ENCODE measurements around the gene PROK1. TPM values are rescaled to one million over a fixed set of nuclear protein-coding genes. Genes with fewer than 3 reads are reported as not detected.

PROK1 gene
- polyA plus RNA-seq, 1 donor: 0.13 TPM

GRCh38 chr1:110464340-110464739 is 13.4 kb downstream of the PROK1 start:
- Histone ChIP-seq H3K4me3 (ENCODE audit: low read length) (no peak overlapping the region), H3K36me3 (ENCODE audit: control insufficient read depth, insufficient read depth, low read length) (no peaks in the 10 kb centered on the region), H3K27me3 (ENCODE audit: control insufficient read depth, insufficient read depth, low read length) (no peaks in the 10 kb centered on the region), H3K27ac (ENCODE audit: low read length) (no peak overlapping the region), H3K4me1 (ENCODE audit: control insufficient read depth, insufficient read depth, low read length) (peaks cover 9% of the 10 kb centered on the region), H3K9me3 (ENCODE audit: control insufficient read depth, low read depth, low read length) (no peaks in the 10 kb centered on the region)
- no peak for DNase-seq
- WGBS (ENCODE audit: insufficient coverage, low lambda C conversion rate): no CpG with 5 or more reads among the region's 2 CpGs

- peak in 1 of 2 donors; percentile 12 for DNase-seq
- H3K27me3 ChIP-seq (ENCODE audit: control insufficient read depth, insufficient read depth, low read length): no peaks in the 10 kb centered on the region
- no CpG with 5 or more reads among the region's 7 CpGs for WGBS (ENCODE audit: insufficient coverage, low lambda C conversion rate)
- no peak overlapping the region for H3K4me3 ChIP-seq (ENCODE audit: low read length)
- H3K4me1 ChIP-seq (ENCODE audit: control insufficient read depth, insufficient read depth, low read length): peaks cover 9% of the 10 kb centered on the region
- no peaks in the 10 kb centered on the region for H3K36me3 ChIP-seq (ENCODE audit: control insufficient read depth, insufficient read depth, low read length)
- no peaks in the 10 kb centered on the region for H3K9me3 ChIP-seq (ENCODE audit: control insufficient read depth, low read depth, low read length)
- H3K27ac ChIP-seq (ENCODE audit: low read length): no peak overlapping the region
Observed at GRCh38 chr1:110465038-110465813, 14.3 kb downstream of the PROK1 start.

- Histone ChIP-seq H3K27ac (ENCODE audit: low read length) (no peak overlapping the region), H3K4me1 (ENCODE audit: control insufficient read depth, insufficient read depth, low read length) (peaks cover 9% of the 10 kb centered on the region)
- WGBS (ENCODE audit: insufficient coverage, low lambda C conversion rate): 100% methylated on average over 1 of the region's 7 CpGs
Observed at GRCh38 chr1:110465814-110466380, 14.9 kb downstream of the PROK1 start.

GRCh38 chr1:110466646-110467280 is 15.8 kb downstream of the PROK1 start:
- no peak overlapping the region for H3K4me3 ChIP-seq (ENCODE audit: low read length)
- DNase-seq: no peak
- H3K27me3 ChIP-seq (ENCODE audit: control insufficient read depth, insufficient read depth, low read length): no peaks in the 10 kb centered on the region
- H3K4me1 ChIP-seq (ENCODE audit: control insufficient read depth, insufficient read depth, low read length): peaks cover 9% of the 10 kb centered on the region
- H3K36me3 ChIP-seq (ENCODE audit: control insufficient read depth, insufficient read depth, low read length): no peaks in the 10 kb centered on the region
- WGBS (ENCODE audit: insufficient coverage, low lambda C conversion rate): 84% methylated on average over 4 of the region's 8 CpGs
- no peak overlapping the region for H3K27ac ChIP-seq (ENCODE audit: low read length)
- no peaks in the 10 kb centered on the region for H3K9me3 ChIP-seq (ENCODE audit: control insufficient read depth, low read depth, low read length)

More at GRCh38 chr1:110465814-110466380, 14.9 kb downstream of the PROK1 start:
- Histone ChIP-seq H3K9me3 (ENCODE audit: control insufficient read depth, low read depth, low read length) (no peaks in the 10 kb centered on the region), H3K36me3 (ENCODE audit: control insufficient read depth, insufficient read depth, low read length) (no peaks in the 10 kb centered on the region), H3K4me3 (ENCODE audit: low read length) (no peak overlapping the region), H3K27me3 (ENCODE audit: control insufficient read depth, insufficient read depth, low read length) (no peaks in the 10 kb centered on the region)
- DNase-seq: no peak

- DNase-seq: no peak
- Histone ChIP-seq H3K36me3 (ENCODE audit: control insufficient read depth, insufficient read depth, low read length) (no peaks in the 10 kb centered on the region), H3K27ac (ENCODE audit: low read length) (no peak overlapping the region), H3K27me3 (ENCODE audit: control insufficient read depth, insufficient read depth, low read length) (no peaks in the 10 kb centered on the region), H3K9me3 (ENCODE audit: control insufficient read depth, low read depth, low read length) (no peaks in the 10 kb centered on the region), H3K4me1 (ENCODE audit: control insufficient read depth, insufficient read depth, low read length) (no peaks in the 10 kb centered on the region), H3K4me3 (ENCODE audit: low read length) (no peak overlapping the region)
- no CpG with 5 or more reads among the region's 3 CpGs for WGBS (ENCODE audit: insufficient coverage, low lambda C conversion rate)
Observed at GRCh38 chr1:110471131-110471530, 20.2 kb downstream of the PROK1 start.

- Histone ChIP-seq H3K27ac (ENCODE audit: low read length) (no peak overlapping the region), H3K4me3 (ENCODE audit: low read length) (no peak overlapping the region), H3K27me3 (ENCODE audit: control insufficient read depth, insufficient read depth, low read length) (no peaks in the 10 kb centered on the region), H3K4me1 (ENCODE audit: control insufficient read depth, insufficient read depth, low read length) (peaks cover 6% of the 10 kb centered on the region), H3K9me3 (ENCODE audit: control insufficient read depth, low read depth, low read length) (no peaks in the 10 kb centered on the region), H3K36me3 (ENCODE audit: control insufficient read depth, insufficient read depth, low read length) (no peaks in the 10 kb centered on the region)
- no peak for DNase-seq
- no CpG with 5 or more reads among the region's 10 CpGs for WGBS (ENCODE audit: insufficient coverage, low lambda C conversion rate)
Observed at GRCh38 chr1:110472546-110472945, 21.6 kb downstream of the PROK1 start.

- peaks cover 8% of the 10 kb centered on the region for H3K4me1 ChIP-seq (ENCODE audit: control insufficient read depth, insufficient read depth, low read length)
- no peaks in the 10 kb centered on the region for H3K9me3 ChIP-seq (ENCODE audit: control insufficient read depth, low read depth, low read length)
- H3K4me3 ChIP-seq (ENCODE audit: low read length): no peak overlapping the region
- H3K36me3 ChIP-seq (ENCODE audit: control insufficient read depth, insufficient read depth, low read length): no peaks in the 10 kb centered on the region
- WGBS (ENCODE audit: insufficient coverage, low lambda C conversion rate): no CpG with 5 or more reads among the region's 6 CpGs
- no peak overlapping the region for H3K27ac ChIP-seq (ENCODE audit: low read length)
- no peaks in the 10 kb centered on the region for H3K27me3 ChIP-seq (ENCODE audit: control insufficient read depth, insufficient read depth, low read length)
- DNase-seq: no peak
Observed at GRCh38 chr1:110474444-110474843, 23.5 kb downstream of the PROK1 start.

GRCh38 chr1:110475362-110476027 is 24.5 kb downstream of the PROK1 start:
- no peak overlapping the region for H3K27ac ChIP-seq (ENCODE audit: low read length)
- H3K9me3 ChIP-seq (ENCODE audit: control insufficient read depth, low read depth, low read length): no peaks in the 10 kb centered on the region
- no peak for DNase-seq
- no CpG with 5 or more reads among the region's 5 CpGs for WGBS (ENCODE audit: insufficient coverage, low lambda C conversion rate)
- H3K36me3 ChIP-seq (ENCODE audit: control insufficient read depth, insufficient read depth, low read length): no peaks in the 10 kb centered on the region
- H3K27me3 ChIP-seq (ENCODE audit: control insufficient read depth, insufficient read depth, low read length): no peaks in the 10 kb centered on the region
- H3K4me3 ChIP-seq (ENCODE audit: low read length): no peak overlapping the region
- H3K4me1 ChIP-seq (ENCODE audit: control insufficient read depth, insufficient read depth, low read length): peaks cover 8% of the 10 kb centered on the region

- H3K27ac ChIP-seq (ENCODE audit: low read length): no peak overlapping the region
- 14% methylated on average over 1 of the region's 10 CpGs for WGBS (ENCODE audit: insufficient coverage, low lambda C conversion rate)
- peaks cover 8% of the 10 kb centered on the region for H3K4me1 ChIP-seq (ENCODE audit: control insufficient read depth, insufficient read depth, low read length)
Observed at GRCh38 chr1:110476028-110476765, 25.2 kb downstream of the PROK1 start.

GRCh38 chr1:110477041-110477440 is 26.1 kb downstream of the PROK1 start:
- Histone ChIP-seq H3K27me3 (ENCODE audit: control insufficient read depth, insufficient read depth, low read length) (no peaks in the 10 kb centered on the region), H3K27ac (ENCODE audit: low read length) (no peak overlapping the region), H3K4me3 (ENCODE audit: low read length) (no peak overlapping the region), H3K4me1 (ENCODE audit: control insufficient read depth, insufficient read depth, low read length) (peaks cover 8% of the 10 kb centered on the region), H3K36me3 (ENCODE audit: control insufficient read depth, insufficient read depth, low read length) (no peaks in the 10 kb centered on the region), H3K9me3 (ENCODE audit: control insufficient read depth, low read depth, low read length) (no peaks in the 10 kb centered on the region)
- DNase-seq: peak; percentile 63 to 75
- no CpG with 5 or more reads among the region's 2 CpGs for WGBS (ENCODE audit: insufficient coverage, low lambda C conversion rate)

More at GRCh38 chr1:110476028-110476765, 25.2 kb downstream of the PROK1 start:
- no peaks in the 10 kb centered on the region for H3K9me3 ChIP-seq (ENCODE audit: control insufficient read depth, low read depth, low read length)
- no peak overlapping the region for H3K4me3 ChIP-seq (ENCODE audit: low read length)
- DNase-seq: no peak
- H3K36me3 ChIP-seq (ENCODE audit: control insufficient read depth, insufficient read depth, low read length): no peaks in the 10 kb centered on the region
- no peaks in the 10 kb centered on the region for H3K27me3 ChIP-seq (ENCODE audit: control insufficient read depth, insufficient read depth, low read length)
